HepG2 (cell line): ENCODE results near the gene CDC20. TPM values are rescaled to one million over a fixed set of nuclear protein-coding genes. Genes with fewer than 3 reads are reported as not detected.

Experiments
- ASH2L ChIP-seq: fragments of 300-600, 200-600 bp; sonication (generic); IDR thresholded peaks from 2 replicates; pipeline ENCODE4 v1.7.0; 2017; ENCODE audit warnings: low read depth, mild to moderate bottlenecking, moderate library complexity, mixed read lengths, low read length; ENCODE audit not compliant: insufficient read length
- CBFB ChIP-seq: sonication (generic); formaldehyde crosslinking; IDR thresholded peaks from 2 replicates; pipeline ENCODE4 v1.4.0; 2020; ENCODE audit warnings: missing genetic modification reagents
- HNRNPK ChIP-seq: fragments of 200-400 bp; formaldehyde crosslinking; IDR thresholded peaks from 2 replicates; pipeline ENCODE4 v1.6.1; 2018; ENCODE audit warnings: low read length, low read depth, moderate library complexity, mild to moderate bottlenecking; ENCODE audit not compliant: poor library complexity, severe bottlenecking
- MZF1 ChIP-seq: sonication (generic); formaldehyde crosslinking; IDR thresholded peaks from 2 replicates; pipeline ENCODE4 v1.8.1; 2023; ENCODE audit warnings: mild to moderate bottlenecking, missing genetic modification reagents, borderline replicate concordance
- NFYC ChIP-seq: IDR thresholded peaks from 2 replicates; pipeline ENCODE4 v1.6.1; 2016; ENCODE audit warnings: missing genetic modification reagents, missing compliant biosample characterization
- NR0B2 ChIP-seq: sonication (generic); formaldehyde crosslinking; IDR thresholded peaks from 2 replicates; pipeline ENCODE4 v1.4.0; 2020; ENCODE audit warnings: mild to moderate bottlenecking, missing genetic modification reagents
- RFX1 ChIP-seq: fragments of 450-650 bp; IDR thresholded peaks from 2 replicates; pipeline ENCODE4 v1.6.1; 2017
- SATB2 ChIP-seq: sonication (generic); formaldehyde crosslinking; IDR thresholded peaks from 2 replicates; pipeline ENCODE4 v1.5.0; 2020; ENCODE audit warnings: missing genetic modification reagents
- TFE3 ChIP-seq: IDR thresholded peaks from 2 replicates; pipeline ENCODE4 v1.6.1; 2016
- ZBTB46 ChIP-seq: sonication (generic); formaldehyde crosslinking; IDR thresholded peaks from 2 replicates; pipeline ENCODE4 v1.4.0; 2020; ENCODE audit warnings: mild to moderate bottlenecking, missing genetic modification reagents, borderline replicate concordance
- ZC3H4 ChIP-seq: sonication (generic); formaldehyde crosslinking; IDR thresholded peaks from 2 replicates; pipeline ENCODE4 v1.4.0; 2020; ENCODE audit warnings: missing genetic modification reagents, borderline replicate concordance
- ZNF407 ChIP-seq: sonication (generic); formaldehyde crosslinking; IDR thresholded peaks from one replicate; pipeline ENCODE4 v1.5.1; 2020; ENCODE audit warnings: mild to moderate bottlenecking, missing genetic modification reagents; ENCODE audit errors: not compliant biosample characterization
- ZNF484 ChIP-seq: sonication (generic); formaldehyde crosslinking; IDR thresholded peaks from 2 replicates; pipeline ENCODE4 v1.5.1; 2020; ENCODE audit warnings: mild to moderate bottlenecking, low read depth, missing genetic modification reagents, borderline replicate concordance
- ZNF552 ChIP-seq: sonication (generic); formaldehyde crosslinking; IDR thresholded peaks from 2 replicates; pipeline ENCODE4 v1.9.0; 2022; ENCODE audit warnings: missing genetic modification reagents, mild to moderate bottlenecking, borderline replicate concordance
- ZNF644 ChIP-seq: IDR thresholded peaks from 2 replicates; pipeline ENCODE4 v1.6.1; 2016; ENCODE audit warnings: low read depth
- ZNF777 ChIP-seq: sonication (generic); formaldehyde crosslinking; IDR thresholded peaks from 2 replicates; pipeline ENCODE4 v1.4.0; 2020; ENCODE audit warnings: missing genetic modification reagents
- polyA plus RNA-seq, 8 experiments: library from polyadenylated mRNA; depleted of rRNA in 3 of 8; stranded (reverse) in 7 of 8; unstranded in 1 of 8; fragments of >200 nt; fragmentation: Illumina TruSeq in 4 of 8; extraction: Trizol in 4 of 8; gene quantifications; 2 replicates each; pipeline versions ENCODE4 v1.2.1 to v1.2.3, GENCODE V29; 2011 to 2016; ENCODE audit warnings: low read depth in 4 of 8, missing spikeins in 1 of 8, mixed read lengths in 1 of 8; ENCODE audit not compliant: insufficient read depth in 1 of 8
- total RNA-seq, 5 experiments: library from RNA; depleted of rRNA; stranded (reverse); fragments of >200 nt; fragmentation: Illumina TruSeq; extraction: Trizol; gene quantifications; 2 replicates each; pipeline ENCODE4 v1.2.3, GENCODE V29; 2016; ENCODE audit warnings: low read depth in 1 of 5

Gene CDC20
- total and polyA plus RNA-seq, 2 of the 13 experiments (the other 11 are each of a cell fraction or from before 2014, with no cell fraction given), result 57.9 to 90.0 TPM

- peak; percentile 87 for TF ChIP-seq ZNF407 (CRISPR knock-in tag)
- TF ChIP-seq ZNF484, result no peak
- no peak for TF ChIP-seq ZNF644 (CRISPR knock-in tag)
- peak; percentile 90 for TF ChIP-seq ZNF777 (CRISPR knock-in tag)
- no peak for TF ChIP-seq SATB2 (CRISPR knock-in tag)
- TF ChIP-seq ZC3H4, result no peak
- peak; percentile 81; the same call in 1 of the 2 replicates for TF ChIP-seq ZNF552 (CRISPR knock-in tag)
- peak; percentile 80 for TF ChIP-seq NR0B2 (CRISPR knock-in tag)
- no peak for TF ChIP-seq MZF1 (CRISPR knock-in tag)
- no peak for TF ChIP-seq HNRNPK
- TF ChIP-seq RFX1, result no peak
- peak; percentile 56; the same call in 1 of the 2 replicates for TF ChIP-seq NFYC (CRISPR knock-in tag)
- TF ChIP-seq CBFB, result peak; percentile 70; the same call in 1 of the 2 replicates
- no peak for TF ChIP-seq ZBTB46 (CRISPR knock-in tag)
- peak; percentile 58; the same call in 1 of the 2 replicates for TF ChIP-seq TFE3 (CRISPR knock-in tag)
- peak; percentile 75 for TF ChIP-seq ASH2L
These were observed 9.3 kb downstream of the CDC20 start, which contains the start of gene ELOVL1 (continued) for GRCh38 chr1:43367904-43368645.
